22Rv1 (cell line): ENCODE results near the gene TTC12.

Experiments used
- CTCF ChIP-seq: fragments of 450-650 bp; IDR thresholded peaks from 2 replicates; pipeline ENCODE4 v1.5.1; 2017; ENCODE audit warnings: mild to moderate bottlenecking
- ZFX ChIP-seq: fragments of 450-650 bp; IDR thresholded peaks from 2 replicates; pipeline ENCODE4 v1.6.1; 2017; ENCODE audit warnings: antibody characterized with exemption, borderline replicate concordance

- no peak for TF ChIP-seq CTCF
- TF ChIP-seq ZFX = no peak
Measured at GRCh38 chr11:113404859-113405430, 90.6 kb downstream of the TTC12 start.
